Right lobe of liver (tissue), 4 donors: ENCODE measurements around the gene VPS36.
"Not testable (repeated sequence)": the region's sequence is repeated elsewhere in the genome, so short reads cannot be mapped to it uniquely, and the experiment has no call there.

Source experiments
- CTCF ChIP-seq, 4 donors: fragments of 200-600 bp in 3 of 4; fragments of 450-650 bp in 1 of 4; IDR thresholded peaks; one replicate each; pipeline versions ENCODE4 v1.5.1 to v1.8.0; 2016 to 2022; ENCODE audit warnings: antibody characterized with exemption in 4 of 4, mild to moderate bottlenecking in 2 of 4
- POLR2A ChIP-seq: fragments of 450-650 bp; IDR thresholded peaks from one replicate; pipeline ENCODE4 v1.6.1; 2017; ENCODE audit warnings: antibody characterized with exemption, mild to moderate bottlenecking
- donor health status: DM: no; HTN: no; CAD: no.
- donor health status: DM: no; HTN: no; CAD: no.
- donor health status: DM: no; HTN: yes; CAD: no.

- not testable (repeated sequence) for TF ChIP-seq POLR2A; CTCF (IDR thresholded peaks at IDR 0.05)
Measured at GRCh38 chr13:52407436-52407835, 43.0 kb downstream of the VPS36 start.
